AG04449 (cell line): Measurements from ENCODE around the gene PXDN.

ENCODE experiments used
- CTCF ChIA-PET: fragments of 350-600 bp; formaldehyde crosslinking; extraction: SDS; loops from one replicate; lab custom pipeline; 2021; ENCODE audit warnings: antibody characterized with exemption; lab: Yijun Ruan, JAX
- POLR2A ChIA-PET: fragments of 400-600, 350-600 bp; formaldehyde crosslinking; extraction: SDS; loops from one replicate; lab custom pipeline; 2020; ENCODE audit warnings: antibody characterized with exemption, inconsistent platforms; lab: Yijun Ruan, JAX
- DNase-seq: peaks from one replicate; pipeline ENCODE4 v3.0.0-alpha.2; 2010; ENCODE audit warnings: low read depth, low spot score
- H3K4me3 ChIP-seq: 2 replicates; pipeline ENCODE4 v1.5.1; 2011; ENCODE audit warnings: low read depth, mild to moderate bottlenecking, control low read depth, low read length
- TF ChIP-seq, protein P1 (sequence below): IDR thresholded peaks from one replicate; pipeline ENCODE4 v1.5.1; 2011; ENCODE audit warnings: mild to moderate bottlenecking, moderate library complexity, low read length, control low read depth, inconsistent platforms; ENCODE audit not compliant: insufficient read depth; ENCODE audit errors: missing control alignments

PXDN gene, protein sequence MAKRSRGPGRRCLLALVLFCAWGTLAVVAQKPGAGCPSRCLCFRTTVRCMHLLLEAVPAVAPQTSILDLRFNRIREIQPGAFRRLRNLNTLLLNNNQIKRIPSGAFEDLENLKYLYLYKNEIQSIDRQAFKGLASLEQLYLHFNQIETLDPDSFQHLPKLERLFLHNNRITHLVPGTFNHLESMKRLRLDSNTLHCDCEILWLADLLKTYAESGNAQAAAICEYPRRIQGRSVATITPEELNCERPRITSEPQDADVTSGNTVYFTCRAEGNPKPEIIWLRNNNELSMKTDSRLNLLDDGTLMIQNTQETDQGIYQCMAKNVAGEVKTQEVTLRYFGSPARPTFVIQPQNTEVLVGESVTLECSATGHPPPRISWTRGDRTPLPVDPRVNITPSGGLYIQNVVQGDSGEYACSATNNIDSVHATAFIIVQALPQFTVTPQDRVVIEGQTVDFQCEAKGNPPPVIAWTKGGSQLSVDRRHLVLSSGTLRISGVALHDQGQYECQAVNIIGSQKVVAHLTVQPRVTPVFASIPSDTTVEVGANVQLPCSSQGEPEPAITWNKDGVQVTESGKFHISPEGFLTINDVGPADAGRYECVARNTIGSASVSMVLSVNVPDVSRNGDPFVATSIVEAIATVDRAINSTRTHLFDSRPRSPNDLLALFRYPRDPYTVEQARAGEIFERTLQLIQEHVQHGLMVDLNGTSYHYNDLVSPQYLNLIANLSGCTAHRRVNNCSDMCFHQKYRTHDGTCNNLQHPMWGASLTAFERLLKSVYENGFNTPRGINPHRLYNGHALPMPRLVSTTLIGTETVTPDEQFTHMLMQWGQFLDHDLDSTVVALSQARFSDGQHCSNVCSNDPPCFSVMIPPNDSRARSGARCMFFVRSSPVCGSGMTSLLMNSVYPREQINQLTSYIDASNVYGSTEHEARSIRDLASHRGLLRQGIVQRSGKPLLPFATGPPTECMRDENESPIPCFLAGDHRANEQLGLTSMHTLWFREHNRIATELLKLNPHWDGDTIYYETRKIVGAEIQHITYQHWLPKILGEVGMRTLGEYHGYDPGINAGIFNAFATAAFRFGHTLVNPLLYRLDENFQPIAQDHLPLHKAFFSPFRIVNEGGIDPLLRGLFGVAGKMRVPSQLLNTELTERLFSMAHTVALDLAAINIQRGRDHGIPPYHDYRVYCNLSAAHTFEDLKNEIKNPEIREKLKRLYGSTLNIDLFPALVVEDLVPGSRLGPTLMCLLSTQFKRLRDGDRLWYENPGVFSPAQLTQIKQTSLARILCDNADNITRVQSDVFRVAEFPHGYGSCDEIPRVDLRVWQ (N-terminal part only)

DNA sequence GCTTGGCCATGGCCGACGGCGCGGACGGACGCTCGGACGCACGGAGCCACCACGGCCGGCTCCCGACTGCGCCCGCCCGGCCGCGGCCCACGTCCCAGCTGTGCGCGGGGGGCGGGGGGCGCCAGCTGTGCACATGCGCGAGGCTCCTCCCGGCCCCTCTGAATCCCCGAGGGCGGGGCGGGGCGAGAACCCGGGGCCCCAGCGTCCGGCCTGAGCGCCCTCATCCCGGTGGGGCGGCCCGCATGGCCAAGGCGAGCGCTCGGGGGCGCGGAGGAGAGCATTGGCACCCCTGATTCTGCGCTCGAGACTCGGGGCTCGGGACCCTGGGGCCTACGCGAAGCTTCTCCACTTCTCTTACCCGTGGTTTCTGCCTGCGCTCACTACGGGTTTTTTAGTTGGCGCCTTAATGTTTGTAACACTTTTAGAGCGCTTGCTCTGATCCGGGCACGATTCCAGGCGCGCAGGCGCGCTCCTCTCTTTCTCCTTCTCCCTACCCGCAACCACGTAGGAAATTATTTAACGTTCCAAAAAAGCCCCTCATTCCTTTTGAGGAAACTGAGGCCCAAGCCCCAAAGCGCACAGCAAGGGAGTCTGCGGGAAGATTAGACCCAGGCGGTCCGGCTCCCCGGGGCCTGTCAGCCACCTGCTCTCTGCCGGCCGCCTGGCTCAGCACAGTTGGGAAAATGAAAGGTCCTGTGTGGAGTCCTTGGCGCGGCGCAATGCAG lies at the start of gene PXDN:
TSS of gene PXDN (minus strand) at position 70 of the 725 bp plus-strand sequence. CDS start at position 10, 60 bp downstream.
- TF ChIP-seq, protein P1, sequence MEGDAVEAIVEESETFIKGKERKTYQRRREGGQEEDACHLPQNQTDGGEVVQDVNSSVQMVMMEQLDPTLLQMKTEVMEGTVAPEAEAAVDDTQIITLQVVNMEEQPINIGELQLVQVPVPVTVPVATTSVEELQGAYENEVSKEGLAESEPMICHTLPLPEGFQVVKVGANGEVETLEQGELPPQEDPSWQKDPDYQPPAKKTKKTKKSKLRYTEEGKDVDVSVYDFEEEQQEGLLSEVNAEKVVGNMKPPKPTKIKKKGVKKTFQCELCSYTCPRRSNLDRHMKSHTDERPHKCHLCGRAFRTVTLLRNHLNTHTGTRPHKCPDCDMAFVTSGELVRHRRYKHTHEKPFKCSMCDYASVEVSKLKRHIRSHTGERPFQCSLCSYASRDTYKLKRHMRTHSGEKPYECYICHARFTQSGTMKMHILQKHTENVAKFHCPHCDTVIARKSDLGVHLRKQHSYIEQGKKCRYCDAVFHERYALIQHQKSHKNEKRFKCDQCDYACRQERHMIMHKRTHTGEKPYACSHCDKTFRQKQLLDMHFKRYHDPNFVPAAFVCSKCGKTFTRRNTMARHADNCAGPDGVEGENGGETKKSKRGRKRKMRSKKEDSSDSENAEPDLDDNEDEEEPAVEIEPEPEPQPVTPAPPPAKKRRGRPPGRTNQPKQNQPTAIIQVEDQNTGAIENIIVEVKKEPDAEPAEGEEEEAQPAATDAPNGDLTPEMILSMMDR = no peak
- peak within 1 kb of the TSS; percentile 75 for H3K4me3 ChIP-seq
- CTCF ChIA-PET = interaction anchor here (1.2 to 1.4 kb wide), 2 partner anchors 194 to 199 kb away, joined by 5 read pairs; no protein-coding TSS in a partner anchor
- no peak for DNase-seq
- POLR2A ChIA-PET = interaction anchor here (0.5 to 1.2 kb wide), 7 partner anchors 14 to 139 kb away, joined by 3 to 18 read pairs (median 3); no protein-coding TSS in a partner anchor

DNA sequence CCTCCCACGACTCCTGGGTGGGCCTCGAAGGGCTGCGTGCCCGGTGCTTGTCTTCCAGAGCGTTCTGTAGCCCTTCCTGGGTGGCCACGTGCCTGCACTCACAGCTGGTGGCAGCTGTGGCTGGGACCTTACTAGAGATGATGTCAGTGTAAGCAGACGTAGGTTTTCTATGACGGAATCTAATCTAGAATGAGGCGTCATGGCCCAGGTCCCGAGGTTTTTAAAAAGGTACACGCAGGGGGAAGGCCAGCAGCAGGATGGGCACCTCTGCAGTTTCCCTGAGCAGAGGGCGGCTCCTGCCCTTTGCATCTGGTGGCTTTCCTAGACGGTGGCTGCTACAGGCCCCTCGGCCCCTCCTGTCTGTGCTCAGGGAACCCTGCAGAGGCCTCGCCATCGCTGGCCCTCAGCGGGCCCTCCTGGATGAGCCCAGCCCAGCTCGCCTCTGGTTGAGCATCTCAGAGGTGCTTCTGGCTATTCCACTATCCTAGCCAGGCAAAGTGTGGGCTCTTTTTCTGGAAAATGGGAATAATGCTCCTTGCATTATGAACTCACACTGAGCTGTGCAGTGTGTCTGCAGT lies 49.6 kb upstream of the PXDN start:
- no peak overlapping the region for H3K4me3 ChIP-seq
- POLR2A ChIA-PET = no interaction called here
- DNase-seq = no peak
- CTCF ChIA-PET = interaction anchor here (4.1 kb wide), 1 partner anchor 23 kb away, joined by 17 read pairs; no protein-coding TSS in a partner anchor
- TF ChIP-seq, protein P1 = no peak

DNA sequence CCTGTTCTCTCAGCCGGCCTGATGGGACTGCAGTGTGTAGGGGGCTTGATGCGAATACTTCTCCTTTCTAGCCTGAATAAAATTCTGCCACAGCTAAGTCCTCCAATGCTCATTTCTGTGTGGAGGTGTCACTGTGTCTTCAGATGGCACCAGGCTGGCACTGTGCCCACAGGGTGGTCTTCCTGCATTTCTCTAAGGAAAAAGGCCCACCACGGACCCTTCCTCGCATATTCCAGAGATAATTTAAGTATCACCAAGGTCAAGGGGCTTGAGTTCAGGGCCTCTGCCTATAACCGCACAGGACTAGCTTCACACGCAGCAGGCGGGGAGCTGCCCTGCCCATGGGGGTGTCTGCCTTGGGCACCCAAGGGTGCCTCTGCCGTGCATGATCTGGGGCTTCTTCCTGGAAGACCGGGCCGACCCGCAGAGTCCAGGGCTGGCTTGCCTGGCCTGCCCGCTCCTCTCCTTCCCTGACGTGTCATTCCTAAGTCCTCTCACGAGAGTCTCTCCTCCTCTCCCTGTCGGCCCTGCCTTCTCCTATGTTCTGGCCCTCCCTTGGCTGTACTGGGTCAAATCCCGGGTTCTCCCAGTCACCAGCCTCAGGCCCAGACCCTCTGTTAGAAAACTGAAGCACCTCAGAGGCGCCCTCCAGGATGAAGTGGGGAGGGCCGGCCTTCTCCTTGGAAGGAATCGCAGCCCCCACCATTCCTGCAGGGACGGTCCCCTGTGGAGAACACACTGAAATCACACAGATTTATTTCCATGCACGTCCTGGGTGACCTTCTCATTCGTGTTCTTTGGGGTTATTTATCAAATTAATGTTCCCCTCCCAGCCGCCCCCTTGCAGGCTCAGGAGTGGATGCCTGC lies 48.9 kb upstream of the PXDN start:
- TF ChIP-seq, protein P1 = no peak
- CTCF ChIA-PET = interaction anchor here (1.3 to 4.1 kb wide), 5 partner anchors 9 to 242 kb away, joined by 3 to 17 read pairs (median 8); no protein-coding TSS in a partner anchor
- H3K4me3 ChIP-seq = no peak overlapping the region
- POLR2A ChIA-PET = no interaction called here
- DNase-seq = no peak

DNA sequence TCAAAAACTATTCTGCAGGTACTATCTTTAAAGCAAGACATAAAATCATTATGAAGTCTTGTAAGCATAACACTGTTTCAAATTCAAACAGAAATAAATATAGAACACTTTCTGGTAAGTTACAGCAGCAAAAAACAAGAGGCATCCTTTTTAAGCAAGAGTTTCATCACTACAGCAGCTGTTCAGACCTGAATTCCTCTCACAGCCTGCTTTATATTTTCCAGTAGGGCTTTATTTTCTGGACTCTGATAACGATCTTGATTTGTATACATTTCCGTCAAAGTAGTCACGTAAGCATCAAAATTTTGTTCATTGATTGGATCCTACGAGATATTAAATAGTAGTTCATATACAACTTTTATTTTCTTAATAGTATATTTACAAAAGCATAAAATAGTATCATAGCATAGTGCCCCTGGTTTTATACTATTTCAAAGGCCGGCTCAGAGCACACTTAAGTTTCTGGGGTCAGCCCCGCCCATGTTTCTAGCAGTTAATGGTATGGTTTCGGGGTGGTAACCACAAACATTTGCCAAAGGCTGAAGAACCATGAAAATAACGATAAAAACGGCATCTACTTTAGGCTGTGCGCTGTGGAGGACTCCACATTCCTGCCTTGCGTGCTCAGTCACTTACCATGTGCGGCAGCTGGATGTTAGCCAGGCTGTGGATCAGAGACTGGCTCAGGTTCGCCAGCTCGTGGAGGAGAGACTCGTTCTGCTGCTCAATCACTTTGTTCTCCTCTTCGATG lies 47.5 kb upstream of the PXDN start:
- DNase-seq = peak; percentile 94
- TF ChIP-seq, protein P1 = no peak
- ChIA-PET POLR2A (interaction anchor here (0.6 to 1.5 kb wide), 4 partner anchors 15 to 46 kb away, joined by 3 read pairs; no protein-coding TSS in a partner anchor), CTCF (interaction anchor here (0.7 to 4.1 kb wide), 7 partner anchors 8 to 241 kb away, joined by 3 to 17 read pairs (median 8); no protein-coding TSS in a partner anchor)
- H3K4me3 ChIP-seq = no peak overlapping the region
